HUES64 (cell line): Measurements from ENCODE around the gene GUCY2C. TPM values are rescaled to one million over a fixed set of nuclear protein-coding genes. Genes with fewer than 3 reads are reported as not detected.
"Not testable (repeated sequence)": the region's sequence is repeated elsewhere in the genome, so short reads cannot be mapped to it uniquely, and the experiment has no call there.

ENCODE experiments used
- H3K27ac ChIP-seq: 2 replicates; pipeline ENCODE4 v1.7.0; 2013; ENCODE audit warnings: low read depth, low read length, inconsistent platforms
- H3K27me3 ChIP-seq: 2 replicates; pipeline ENCODE4 v1.6.1; 2013; ENCODE audit warnings: mild to moderate bottlenecking, low read length; ENCODE audit not compliant: insufficient read depth
- H3K36me3 ChIP-seq: 2 replicates; pipeline ENCODE4 v1.6.1; 2013; ENCODE audit warnings: mild to moderate bottlenecking, low read length; ENCODE audit not compliant: insufficient read depth
- H3K4me1 ChIP-seq: 2 replicates; pipeline ENCODE4 v1.6.1; 2013; ENCODE audit warnings: mild to moderate bottlenecking, low read length, moderate library complexity; ENCODE audit not compliant: insufficient read depth
- H3K4me3 ChIP-seq: 2 replicates; pipeline ENCODE4 v1.5.1; 2013; ENCODE audit warnings: mild to moderate bottlenecking, low read length, moderate library complexity
- H3K9ac ChIP-seq: 2 replicates; pipeline ENCODE4 v1.6.1; 2013; ENCODE audit warnings: mild to moderate bottlenecking, low read depth, low read length
- H3K9me3 ChIP-seq: 2 replicates; pipeline ENCODE4 v1.6.1; 2013; ENCODE audit warnings: low read depth, low read length; ENCODE audit not compliant: insufficient read depth
- WGBS: fragments of 150-250, 120-280 bp; methylation state at CpG from one replicate; pipeline ENCODE4 v1.1.7; 2013; ENCODE audit warnings: missing lambda C conversion rate; 5-methylcytosine and 5-hydroxymethylcytosine counted together
- polyA plus RNA-seq, 2 experiments: library from polyadenylated mRNA; stranded (reverse); fragments of 50-300 nt; gene quantifications; one replicate each; pipeline ENCODE4 v1.2.3, GENCODE V29; 2013

The GUCY2C gene
- 0.50 TPM for polyA plus RNA-seq (2013, experiment 1 of 2)
- polyA plus RNA-seq (2013, experiment 2 of 2), result 0.32 TPM

DNA sequence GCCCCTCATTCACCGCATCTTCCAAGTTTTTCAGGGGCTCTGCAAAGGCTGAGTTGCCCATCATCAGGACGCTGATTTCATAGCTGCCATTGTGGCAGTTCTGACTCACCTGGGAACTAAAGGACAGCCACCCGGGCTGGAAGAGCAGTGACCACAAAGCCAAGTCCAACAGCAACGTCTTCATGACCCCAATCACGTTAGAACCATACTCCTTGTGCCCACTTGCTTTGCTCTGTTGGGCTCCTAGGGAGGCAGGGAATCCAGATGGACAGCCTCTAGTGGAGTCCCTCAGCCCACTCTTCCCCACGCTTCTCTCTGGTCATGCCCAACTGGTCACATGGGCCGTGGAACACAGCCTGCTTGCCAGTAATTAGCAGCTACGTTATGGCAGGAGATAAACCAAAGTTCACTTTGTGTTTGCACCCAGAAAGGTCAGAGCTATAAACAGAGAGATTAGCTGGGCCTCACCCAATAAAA lies at the start of gene GUCY2C:
Gene GUCY2C (minus strand): TSS at position 335 of the 477 bp plus-strand sequence. CDS start 151 bp downstream, at position 184.
- H3K4me3 ChIP-seq, result no peak within 1 kb of the TSS
- no peak within 1 kb of the TSS for H3K9ac ChIP-seq
- peaks cover 22% of the 10 kb centered on the region for H3K36me3 ChIP-seq
- H3K27ac ChIP-seq, result no peak within 1 kb of the TSS
- H3K9me3 ChIP-seq, result no peaks in the 10 kb centered on the region
- peaks cover 2% of the 10 kb centered on the region for H3K4me1 ChIP-seq
- no peaks in the 10 kb centered on the region for H3K27me3 ChIP-seq
- 90% methylated on average over 8 of the region's 8 CpGs for WGBS

DNA sequence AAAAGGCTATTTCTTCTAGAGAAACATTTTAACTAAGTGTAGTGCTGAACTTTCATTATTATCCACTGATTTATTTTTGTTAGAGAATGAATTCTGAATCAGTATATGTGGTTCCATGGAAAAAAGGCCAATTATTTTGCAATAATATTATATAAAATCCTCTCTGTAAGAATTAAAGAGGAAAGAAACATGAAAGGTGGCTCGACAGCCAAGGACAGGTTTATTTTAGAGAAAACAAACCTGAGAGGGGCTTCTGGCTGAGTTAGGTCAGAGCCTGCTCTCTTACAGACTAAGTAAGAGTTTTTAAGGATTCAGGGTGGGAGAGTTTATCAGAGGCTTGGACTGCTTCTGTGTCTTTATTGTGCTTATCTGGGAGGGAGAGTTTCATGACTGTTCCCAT lies 46.7 kb upstream of the GUCY2C start:
- Histone ChIP-seq H3K9me3 (peaks cover 39% of the 10 kb centered on the region), H3K27me3 (no peaks in the 10 kb centered on the region), H3K9ac (no peak overlapping the region), H3K27ac (no peak overlapping the region), H3K4me1 (no peaks in the 10 kb centered on the region), H3K4me3 (no peak overlapping the region), H3K36me3 (no peaks in the 10 kb centered on the region; the same call in none of the 2 replicates)
- WGBS, result 93% methylated on average over 1 of the region's 1 CpG

DNA sequence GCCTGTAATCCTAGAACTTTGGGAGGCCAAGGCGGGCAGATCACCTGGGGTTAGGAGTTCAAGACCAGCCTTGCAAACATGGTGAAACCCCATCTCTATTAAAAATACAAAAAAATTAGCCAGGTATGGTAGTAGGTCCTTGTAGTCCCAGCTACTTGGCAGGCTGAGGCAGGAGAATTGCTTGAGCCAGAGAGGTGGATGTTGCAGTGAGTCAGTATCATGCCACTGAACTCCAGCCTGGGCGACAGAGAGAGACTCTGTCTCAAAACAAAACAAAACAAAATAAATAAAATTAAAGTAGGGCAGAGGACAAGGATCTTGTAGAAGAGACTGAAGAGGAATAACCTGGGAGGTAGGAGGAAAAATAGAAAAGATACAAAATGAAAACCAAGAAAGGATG lies 45.5 kb upstream of the GUCY2C start:
- Histone ChIP-seq H3K27ac (no peak overlapping the region), H3K27me3 (no peaks in the 10 kb centered on the region), H3K4me1 (no peaks in the 10 kb centered on the region), H3K4me3 (no peak overlapping the region), H3K36me3 (no peaks in the 10 kb centered on the region; the same call in none of the 2 replicates), H3K9me3 (peaks cover 39% of the 10 kb centered on the region), H3K9ac (no peak overlapping the region)
- WGBS, result 100% methylated on average over 1 of the region's 2 CpGs

DNA sequence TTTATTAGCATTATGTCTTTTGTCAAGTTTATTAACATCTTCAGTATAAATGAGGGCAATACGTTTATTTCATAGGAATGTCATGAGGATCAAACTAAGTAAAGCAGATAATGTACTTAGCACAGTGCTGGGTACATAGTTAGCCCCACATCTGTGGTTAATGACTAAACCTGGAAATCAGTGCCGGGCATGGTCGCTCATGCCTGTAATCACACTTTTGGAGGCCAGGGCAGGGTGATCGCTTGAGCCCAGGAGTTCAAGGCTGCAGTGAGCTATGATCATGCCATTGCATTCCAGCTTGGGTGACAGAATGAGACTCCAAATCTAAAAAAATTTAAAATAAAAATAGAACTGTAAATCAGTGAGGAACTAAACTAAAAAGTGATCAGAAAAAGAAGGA lies 44.8 kb upstream of the GUCY2C start:
- Histone ChIP-seq H3K4me1 (no peaks in the 10 kb centered on the region), H3K27me3 (no peaks in the 10 kb centered on the region), H3K36me3 (no peaks in the 10 kb centered on the region; the same call in none of the 2 replicates), H3K9me3 (peaks cover 39% of the 10 kb centered on the region), H3K4me3 (no peak overlapping the region), H3K9ac (no peak overlapping the region), H3K27ac (no peak overlapping the region)
- 94% methylated on average over 4 of the region's 4 CpGs for WGBS

DNA sequence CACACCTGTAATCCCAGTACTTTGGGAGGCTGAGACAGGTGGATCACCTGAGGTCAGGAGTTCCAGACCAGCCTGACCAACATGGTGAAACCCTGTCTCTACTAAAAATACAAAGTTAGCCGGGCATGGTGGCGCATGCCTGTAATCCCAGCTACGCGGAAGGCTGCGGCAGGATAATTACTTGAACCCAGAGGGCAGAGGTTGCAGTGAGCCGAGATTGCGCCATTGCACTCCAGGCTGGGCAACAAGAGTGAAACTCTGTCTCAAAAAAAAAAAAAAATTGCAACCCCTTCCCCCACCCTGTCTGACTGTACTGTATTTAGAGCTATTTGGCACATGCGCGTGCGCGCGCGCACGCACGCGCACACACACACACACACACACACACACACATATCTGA lies 40.0 kb upstream of the GUCY2C start:
- H3K4me3 ChIP-seq, H3K9ac ChIP-seq, H3K9me3 ChIP-seq, H3K36me3 ChIP-seq, H3K27me3 ChIP-seq, H3K27ac ChIP-seq, H3K4me1 ChIP-seq: not testable (repeated sequence)
- 95% methylated on average over 16 of the region's 16 CpGs for WGBS

DNA sequence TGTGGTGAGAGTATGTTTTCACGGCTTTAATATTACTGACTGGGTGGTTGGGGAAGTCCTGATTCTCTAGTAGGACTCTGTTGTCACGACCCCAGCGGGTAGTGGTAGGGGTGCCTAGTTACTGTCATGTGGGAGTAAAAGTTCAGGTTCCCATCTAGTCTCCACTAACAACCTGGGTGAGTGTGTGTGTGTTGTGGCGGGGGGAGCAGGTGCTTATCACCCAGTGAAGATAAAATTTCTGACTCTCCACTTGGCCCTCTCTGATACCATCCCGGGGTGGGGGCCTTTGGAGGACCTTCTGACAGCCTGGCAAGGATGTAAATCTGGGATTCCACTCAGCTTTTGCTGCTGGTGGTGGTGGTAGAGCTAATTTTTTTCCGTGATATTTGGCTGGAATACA lies 35.4 kb upstream of the GUCY2C start:
- Histone ChIP-seq H3K27me3 (no peaks in the 10 kb centered on the region), H3K36me3 (no peaks in the 10 kb centered on the region), H3K27ac (no peak overlapping the region), H3K4me3 (no peak overlapping the region), H3K9me3 (no peaks in the 10 kb centered on the region), H3K9ac (no peak overlapping the region), H3K4me1 (no peaks in the 10 kb centered on the region)
- WGBS, result 89% methylated on average over 5 of the region's 6 CpGs

DNA sequence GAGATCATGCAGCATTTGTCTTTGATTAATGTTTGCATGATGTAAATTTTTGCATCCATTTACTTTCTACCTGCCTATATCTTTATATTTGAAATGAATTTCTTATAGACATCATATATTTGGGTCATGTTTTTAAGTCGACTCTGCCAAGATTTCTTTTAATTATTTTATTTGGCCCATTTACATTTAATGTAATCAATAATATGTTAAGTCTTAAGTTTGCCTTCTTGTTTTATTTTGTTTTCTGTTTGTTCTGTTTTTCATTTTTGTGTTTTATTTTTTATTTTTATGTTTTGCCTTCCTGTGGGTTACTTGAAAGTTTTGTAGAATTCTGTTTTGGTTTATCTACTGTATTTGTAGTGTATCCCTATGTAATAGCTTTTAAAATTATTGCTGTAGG lies 33.2 kb upstream of the GUCY2C start:
- Histone ChIP-seq H3K4me3 (no peak overlapping the region), H3K4me1 (no peaks in the 10 kb centered on the region), H3K9ac (no peak overlapping the region), H3K27ac (no peak overlapping the region), H3K36me3 (no peaks in the 10 kb centered on the region), H3K9me3 (0 out of 2 replicates have a peak, but pooled peaks cover 6% of the 10 kb centered on the region), H3K27me3 (no peaks in the 10 kb centered on the region)
- WGBS, result no CpG with 5 or more reads among the region's 1 CpG

DNA sequence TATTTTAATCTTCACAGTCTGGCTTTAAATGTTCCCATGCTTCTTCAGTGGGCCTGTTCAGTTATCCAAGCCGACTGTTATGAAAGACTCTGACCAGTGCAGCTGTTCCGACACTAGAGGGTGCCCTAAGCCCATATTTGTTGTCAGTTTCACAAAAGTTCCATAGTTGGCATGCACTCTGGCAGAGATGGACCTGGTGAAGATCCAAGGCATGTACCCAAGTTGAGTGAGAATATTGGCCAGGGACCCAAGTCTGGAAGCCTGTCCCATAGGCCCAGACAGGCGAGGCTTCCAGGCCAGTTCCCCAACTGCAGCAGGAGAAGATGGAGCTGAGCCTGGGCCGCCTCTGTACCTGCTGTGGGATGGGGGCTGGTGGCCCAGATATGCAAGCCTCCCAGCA lies 27.4 kb upstream of the GUCY2C start:
- no peak overlapping the region for H3K27ac ChIP-seq
- H3K4me1 ChIP-seq, result no peaks in the 10 kb centered on the region
- H3K27me3 ChIP-seq, result no peaks in the 10 kb centered on the region
- 0 out of 2 replicates have a peak, but pooled peaks cover 9% of the 10 kb centered on the region for H3K9me3 ChIP-seq
- no peaks in the 10 kb centered on the region for H3K36me3 ChIP-seq
- WGBS, result 81% methylated on average over 4 of the region's 4 CpGs
- H3K4me3 ChIP-seq, result no peak overlapping the region
- no peak overlapping the region for H3K9ac ChIP-seq

DNA sequence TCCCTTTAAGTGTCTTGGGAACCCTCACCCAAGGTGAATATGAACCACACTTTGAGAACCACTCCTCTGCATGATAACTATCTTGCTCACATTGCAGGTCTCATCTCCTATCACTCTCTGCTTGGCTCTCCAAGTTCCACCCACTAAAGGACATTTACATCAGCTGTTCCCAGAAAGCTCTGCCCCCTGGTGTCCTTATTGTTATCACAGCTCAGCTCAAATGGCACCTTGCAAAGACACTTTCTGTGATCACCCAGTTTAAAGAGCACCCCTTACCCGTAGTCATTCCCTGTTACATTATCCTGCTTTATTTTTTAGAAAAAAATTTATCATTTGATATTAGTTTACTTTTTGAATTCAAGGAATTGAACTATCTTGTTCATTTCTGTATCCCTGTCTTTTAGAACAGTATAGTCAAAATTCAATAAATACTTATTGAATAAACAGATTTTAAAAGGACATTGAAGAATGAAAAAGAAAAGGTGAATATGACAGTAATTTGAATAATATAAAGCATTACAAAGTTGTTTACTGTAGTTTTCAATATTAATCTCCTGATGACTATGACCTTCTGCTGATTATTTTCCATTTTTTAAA lies 20.5 kb upstream of the GUCY2C start:
- peaks cover 40% of the 10 kb centered on the region for H3K4me1 ChIP-seq
- no peaks in the 10 kb centered on the region for H3K27me3 ChIP-seq
- 50% methylated on average over 1 of the region's 1 CpG for WGBS
- no peaks in the 10 kb centered on the region for H3K36me3 ChIP-seq
- no peak overlapping the region for H3K27ac ChIP-seq
- no peaks in the 10 kb centered on the region for H3K9me3 ChIP-seq
- H3K9ac ChIP-seq, result no peak overlapping the region
- H3K4me3 ChIP-seq, result no peak overlapping the region

DNA sequence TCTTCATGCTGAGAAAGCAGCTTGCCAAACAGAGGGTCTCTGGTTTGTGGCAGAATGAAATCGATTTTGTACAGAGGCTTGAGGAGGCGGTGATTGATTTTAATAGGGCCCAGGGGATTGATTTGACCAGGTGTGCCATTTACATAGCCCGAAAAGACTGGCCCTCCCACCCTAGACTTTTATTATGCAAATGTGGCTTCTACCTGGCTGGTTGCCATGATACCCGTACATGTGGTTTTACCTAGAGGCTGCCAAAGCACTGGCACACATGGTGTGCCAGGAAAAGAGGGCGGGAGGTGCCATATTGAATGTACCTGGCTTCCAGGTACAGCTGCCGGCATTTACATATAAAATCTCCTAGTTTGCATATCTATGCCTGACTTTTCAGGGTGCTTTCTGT lies 18.0 kb upstream of the GUCY2C start:
- peaks cover 55% of the 10 kb centered on the region for H3K4me1 ChIP-seq
- H3K27ac ChIP-seq, result peak overlapping the region; percentile 62; the same call in 1 of the 2 replicates
- no peaks in the 10 kb centered on the region for H3K36me3 ChIP-seq
- H3K4me3 ChIP-seq, result peak overlapping the region; percentile 19; the same call in 1 of the 2 replicates
- 81% methylated on average over 6 of the region's 6 CpGs for WGBS
- H3K9me3 ChIP-seq, result no peaks in the 10 kb centered on the region
- H3K9ac ChIP-seq, result peak overlapping the region; percentile 17; the same call in 1 of the 2 replicates
- H3K27me3 ChIP-seq, result peaks cover 4% of the 10 kb centered on the region; the same call in 1 of the 2 replicates

DNA sequence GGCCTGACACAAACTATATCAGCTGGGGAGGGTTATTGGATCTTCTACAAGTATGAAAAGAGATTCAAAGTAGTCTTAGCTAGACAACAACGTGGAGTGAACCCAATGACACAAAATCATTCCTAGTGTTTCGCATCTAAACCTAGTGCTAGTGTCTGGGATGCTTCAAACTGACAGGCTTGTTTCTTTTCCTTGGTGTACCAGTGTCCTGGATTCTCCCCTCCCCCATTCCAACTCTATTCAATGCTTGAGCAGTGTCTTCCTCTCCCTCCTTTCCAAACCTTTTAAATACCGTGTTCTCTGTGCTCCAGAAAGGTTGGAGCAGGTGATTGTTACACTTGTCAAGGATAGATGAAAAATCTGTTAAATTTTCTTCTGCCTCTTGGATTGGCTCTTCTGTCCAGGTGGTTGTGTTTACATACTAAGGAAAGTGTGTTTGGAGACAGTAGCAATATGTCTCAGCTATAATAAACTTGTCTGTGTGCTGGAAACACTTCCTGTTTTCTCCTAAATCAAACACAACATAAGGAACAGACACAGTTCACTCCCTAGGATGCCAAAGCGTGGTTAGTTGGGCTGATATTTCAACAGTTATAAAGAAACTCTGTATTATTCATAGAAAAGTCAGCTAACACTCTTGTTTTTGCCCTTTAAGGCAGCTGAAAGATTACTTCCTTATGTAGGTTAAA lies 14.4 kb upstream of the GUCY2C start:
- H3K9ac ChIP-seq, result peak overlapping the region; percentile 59

More for the DNA sequence above, 14.4 kb upstream of the GUCY2C start:
- peak overlapping the region; percentile 53 for H3K4me3 ChIP-seq
- no peaks in the 10 kb centered on the region for H3K9me3 ChIP-seq
- WGBS, result 2% methylated on average over 3 of the region's 4 CpGs
- H3K27ac ChIP-seq, result peak overlapping the region; percentile 88
- H3K4me1 ChIP-seq, result peaks cover 44% of the 10 kb centered on the region
- H3K27me3 ChIP-seq, result peaks cover 7% of the 10 kb centered on the region; the same call in 1 of the 2 replicates
- H3K36me3 ChIP-seq, result peaks cover 8% of the 10 kb centered on the region; the same call in 1 of the 2 replicates
